ENCODE measurements around the gene MPHOSPH8.
"Not testable (repeated sequence)": the region's sequence is repeated elsewhere in the genome, so short reads cannot be mapped to it uniquely, and the experiment has no call there.

Gene MPHOSPH8

DNA sequence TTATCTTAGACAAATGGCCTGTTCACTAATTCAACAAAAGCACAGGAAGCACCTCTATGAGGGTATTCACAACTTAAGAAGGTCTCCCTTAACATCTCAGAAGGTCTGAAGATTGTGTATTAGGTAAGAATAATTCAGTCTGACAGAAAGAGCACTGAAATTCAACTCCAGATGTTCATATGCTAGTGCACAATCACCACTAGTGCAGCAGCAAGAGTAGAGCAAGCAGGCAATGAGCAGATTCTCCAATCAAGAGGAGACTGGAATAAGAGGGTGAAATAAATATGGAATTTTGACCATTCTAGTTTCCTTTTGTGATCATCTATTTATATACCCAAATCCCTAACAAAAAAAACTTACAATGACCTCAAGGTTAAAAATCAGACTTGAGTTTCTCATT lies 52.0 kb downstream of the MPHOSPH8 start:
- no peak for FAIRE-seq

DNA sequence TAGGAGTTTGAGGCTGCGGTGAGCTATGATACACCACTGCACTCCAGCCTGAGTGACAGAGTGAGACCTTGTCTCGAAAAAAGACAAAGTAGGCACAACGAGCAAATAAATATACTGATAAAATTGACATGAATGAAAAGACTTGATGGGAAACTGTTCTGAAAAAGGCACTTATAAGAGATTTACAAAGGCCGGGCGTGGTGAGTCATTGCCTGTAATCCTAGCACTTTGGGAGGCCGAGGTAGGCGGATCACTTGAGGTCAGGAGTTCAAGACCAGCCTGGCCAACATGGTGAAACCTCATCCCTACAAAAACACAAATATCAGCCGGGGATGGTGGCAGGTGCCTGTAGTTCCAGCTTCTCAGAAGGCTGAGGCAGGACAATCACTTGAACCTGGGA lies 58.0 kb downstream of the MPHOSPH8 start:
- not testable (repeated sequence) for FAIRE-seq

DNA sequence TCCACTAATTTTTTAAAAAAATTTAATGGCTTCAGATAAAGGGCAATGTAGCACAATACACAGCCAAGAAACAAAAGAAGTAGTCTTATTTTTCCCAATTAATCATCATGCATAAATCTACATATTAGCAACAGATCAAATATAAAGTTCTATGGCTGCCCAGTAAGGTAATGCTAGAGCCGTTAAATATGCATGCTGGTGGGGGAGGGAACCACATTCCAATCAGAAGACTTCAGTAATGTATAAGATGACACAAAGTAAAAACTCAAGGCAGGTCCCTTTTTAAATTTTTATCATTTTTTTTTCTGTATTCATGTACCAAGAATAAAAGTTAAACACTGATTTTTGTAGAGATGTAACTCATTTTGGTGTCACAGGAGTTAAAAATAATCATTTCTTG lies 62.0 kb downstream of the MPHOSPH8 start:
- no peak for FAIRE-seq

DNA sequence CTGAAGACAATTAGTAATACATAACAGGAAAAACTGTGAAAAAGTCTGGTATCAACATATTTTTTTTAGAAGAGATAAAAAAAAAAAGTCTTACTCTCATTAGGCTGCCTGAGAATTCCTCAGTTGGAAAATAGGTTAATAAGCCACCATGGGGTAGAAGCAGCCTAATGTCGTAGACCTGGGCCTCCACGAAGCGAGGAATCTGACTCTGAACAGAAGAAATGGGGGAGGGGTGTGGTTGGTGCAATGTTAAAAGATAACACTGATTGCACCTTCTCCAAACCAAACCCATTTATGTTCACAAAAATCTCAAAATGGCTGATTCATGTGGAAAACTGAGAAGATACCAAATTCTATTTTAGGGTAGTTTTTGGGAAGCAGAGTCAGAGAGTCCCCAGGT lies 62.4 kb downstream of the MPHOSPH8 start:
- FAIRE-seq, result no peak

DNA sequence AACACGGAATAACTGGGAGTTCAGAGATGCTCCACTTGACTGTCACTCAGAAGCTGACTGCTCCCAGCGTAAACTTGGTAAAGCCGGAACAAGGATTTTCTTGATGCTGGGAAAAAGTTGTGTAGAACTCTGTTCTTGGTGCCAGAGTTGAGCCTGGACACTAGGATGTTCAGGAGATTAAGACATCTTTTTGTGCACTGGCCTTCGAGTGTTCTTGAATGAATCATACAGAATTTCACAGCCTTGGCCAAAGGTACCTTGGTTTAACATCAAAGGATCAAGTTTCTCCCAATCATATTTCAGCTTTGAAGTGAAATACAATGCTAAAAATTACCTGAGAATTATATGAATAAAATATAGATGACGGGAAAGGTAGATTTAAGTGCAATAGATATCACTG lies 67.5 kb downstream of the MPHOSPH8 start:
- FAIRE-seq, result not testable (repeated sequence)

DNA sequence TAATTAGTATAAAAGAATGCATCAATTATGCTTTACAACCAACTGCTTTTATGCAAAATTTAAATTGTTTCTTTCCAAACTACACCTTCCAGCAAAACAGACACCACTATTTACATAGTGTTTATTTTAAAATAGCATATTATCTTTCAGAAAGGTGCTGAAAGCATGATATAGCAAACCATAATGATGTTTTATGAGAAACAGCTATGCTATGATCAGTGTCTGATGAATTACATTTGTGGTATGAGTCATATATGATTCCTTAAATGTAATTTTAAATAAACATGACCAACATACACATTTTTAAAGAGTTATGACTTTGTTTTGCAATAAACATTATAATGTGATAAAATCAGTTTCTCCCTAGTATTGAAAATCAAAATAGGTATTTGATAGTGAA lies 68.2 kb downstream of the MPHOSPH8 start:
- FAIRE-seq, result peak; percentile 41

DNA sequence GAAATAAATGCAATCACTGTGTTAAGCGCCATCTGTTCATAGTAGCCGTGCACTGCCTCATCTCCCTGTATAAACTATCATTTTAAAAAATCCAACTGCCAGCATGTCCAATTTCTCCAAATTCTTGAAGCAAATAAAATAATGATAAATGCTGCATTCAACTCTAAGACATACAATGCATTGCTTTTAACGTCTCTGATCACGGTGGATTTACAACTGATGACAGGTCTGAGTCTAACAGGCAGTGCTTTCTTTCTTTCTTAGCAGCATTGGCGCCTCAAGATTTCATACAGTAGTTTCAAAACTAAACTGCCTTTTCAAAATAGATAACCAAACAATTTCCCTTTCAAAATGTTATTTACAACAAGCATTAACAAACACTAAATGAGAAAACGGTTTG lies 70.8 kb downstream of the MPHOSPH8 start:
- not testable (repeated sequence) for FAIRE-seq

DNA sequence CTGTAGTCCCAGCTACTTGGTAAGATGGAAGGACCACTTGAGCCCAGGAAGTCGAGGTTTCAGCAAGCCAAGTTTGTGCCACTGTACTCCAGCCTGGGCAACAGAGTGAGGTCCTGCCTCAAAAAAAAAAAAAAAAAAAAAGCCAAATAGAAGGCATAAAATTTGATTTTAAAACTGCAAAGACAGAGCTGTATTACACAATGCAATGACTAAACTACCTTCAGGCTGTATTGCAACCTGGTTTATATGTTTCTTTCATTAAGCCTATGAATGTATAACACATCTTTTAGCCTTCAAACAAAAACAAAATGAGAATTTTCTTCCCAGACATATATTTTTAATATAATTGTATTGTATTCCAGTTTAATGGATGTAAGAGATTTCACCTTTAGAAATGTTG lies 75.6 kb downstream of the MPHOSPH8 start:
- FAIRE-seq, result not testable (repeated sequence)

DNA sequence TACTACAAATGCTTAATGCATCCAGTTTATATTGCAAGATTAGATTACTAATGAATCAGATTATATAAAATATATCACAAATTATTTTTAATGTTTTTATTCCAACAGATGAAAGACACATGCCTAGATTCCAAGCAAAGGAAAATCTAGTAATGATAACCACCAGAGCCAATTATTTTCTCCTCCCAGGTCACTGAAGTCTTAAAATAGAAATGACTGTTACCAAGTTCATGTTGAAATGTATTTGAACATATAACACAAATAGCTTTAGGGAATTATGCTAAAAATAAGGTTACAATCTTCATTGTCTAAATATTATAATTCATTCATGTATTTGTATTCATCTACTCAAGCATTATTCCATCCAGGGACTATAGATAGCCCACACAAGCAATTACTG lies 76.3 kb downstream of the MPHOSPH8 start:
- FAIRE-seq, result not testable (repeated sequence)

DNA sequence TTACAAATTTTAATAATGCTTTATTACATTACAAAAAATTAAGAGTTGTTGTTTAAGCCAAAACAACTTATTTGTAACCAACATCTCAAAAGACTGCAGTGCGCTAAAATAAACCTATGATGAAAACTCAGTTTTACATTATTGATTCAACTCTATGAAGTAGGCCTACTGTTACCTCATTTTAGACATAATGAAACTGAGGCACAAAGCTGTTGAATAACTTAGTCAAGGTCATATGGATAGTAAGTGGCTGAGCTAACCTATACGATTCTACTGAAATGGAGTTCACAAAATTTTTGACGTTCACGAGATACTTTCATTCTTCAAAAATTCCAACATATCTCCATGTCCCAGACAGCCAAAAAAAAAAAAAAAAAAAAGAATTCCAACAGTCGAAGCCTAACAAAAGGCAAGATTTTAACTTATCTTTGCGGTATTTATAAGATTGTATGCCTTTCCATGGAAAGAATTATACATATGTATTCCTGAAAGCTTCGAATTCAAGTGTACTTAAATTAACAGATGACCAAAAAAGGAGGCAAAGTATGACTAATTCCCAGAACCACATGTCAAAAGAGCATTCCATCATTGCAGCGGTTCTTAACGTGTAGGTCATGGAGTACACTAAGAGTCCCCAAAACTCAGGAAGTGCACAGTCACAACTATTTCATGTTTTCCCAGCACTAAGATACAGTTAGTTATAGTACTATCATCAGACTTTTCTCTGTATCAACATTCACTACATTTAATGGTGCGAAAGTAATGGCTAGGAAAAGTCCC lies 79.9 kb downstream of the MPHOSPH8 start:
- no peak for FAIRE-seq

DNA sequence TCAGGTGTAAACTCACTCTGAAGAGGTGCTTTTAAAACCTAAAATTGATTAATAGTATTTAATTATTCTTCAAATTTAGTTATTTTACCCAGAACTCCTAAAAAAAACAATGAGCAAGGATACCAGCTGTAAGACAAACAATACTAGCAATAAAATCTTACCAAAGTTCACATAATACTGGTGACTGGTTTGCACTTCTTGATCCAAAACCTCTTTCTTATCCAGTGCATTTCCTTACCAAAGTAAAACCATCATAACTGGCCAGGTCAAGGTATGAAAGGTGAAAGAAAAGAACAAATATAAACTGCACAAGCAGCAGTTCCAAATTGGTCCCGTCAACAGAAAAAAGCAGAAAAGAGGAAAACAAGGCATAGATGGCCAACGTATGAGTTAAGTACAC lies 86.6 kb downstream of the MPHOSPH8 start:
- FAIRE-seq, result no peak
